K562 (cell line): ENCODE results near the gene SLC9A1. TPM values are rescaled to one million over a fixed set of nuclear protein-coding genes. Genes with fewer than 3 reads are reported as not detected.

Source experiments
- CBX2 ChIP-seq: fragments of 200-600 bp; sonication (generic); IDR thresholded peaks from one replicate; pipeline ENCODE4 v1.6.1; 2012; ENCODE audit warnings: mild to moderate bottlenecking, low read length, inconsistent platforms; ENCODE audit not compliant: insufficient read depth, poor library complexity, severe bottlenecking
- COPS2 ChIP-seq: fragments of 450-650 bp; conservative IDR thresholded peaks from 2 replicates; pipeline ENCODE4 v1.6.1; 2016; ENCODE audit warnings: mild to moderate bottlenecking, moderate library complexity
- FOXK1 ChIP-seq: sonication (generic); formaldehyde crosslinking; IDR thresholded peaks from 2 replicates; pipeline ENCODE4 v1.8.0; 2022; ENCODE audit warnings: missing genetic modification reagents, mild to moderate bottlenecking, borderline replicate concordance
- HDAC3 ChIP-seq: fragments of 450-650 bp; IDR thresholded peaks from 2 replicates; pipeline ENCODE4 v1.6.1; 2018; ENCODE audit warnings: borderline replicate concordance, mild to moderate bottlenecking, moderate library complexity; ENCODE audit not compliant: partially characterized antibody
- ID3 ChIP-seq, 2 experiments: fragments of 250-450 bp in 1 of 2; fragments of 450-650 bp in 1 of 2; sonication (Bioruptor Pico) in 1 of 2; IDR thresholded peaks; 2 replicates each; pipeline versions ENCODE4 v1.6.1 to v1.8.0; 2016 to 2021; ENCODE audit warnings: mild to moderate bottlenecking in 2 of 2, moderate library complexity in 2 of 2, missing compliant biosample characterization in 1 of 2, missing genetic modification characterization in 1 of 2
- KAT2B ChIP-seq: IDR thresholded peaks from one replicate; pipeline ENCODE4 v1.6.1; 2012; ENCODE audit warnings: low read depth, mild to moderate bottlenecking, control low read depth, inconsistent platforms, low read length, moderate library complexity
- MXD1 ChIP-seq: fragments of 250-450 bp; sonication (Bioruptor Pico); IDR thresholded peaks from 2 replicates; pipeline ENCODE4 v1.8.0; 2021; ENCODE audit warnings: borderline replicate concordance, mild to moderate bottlenecking, moderate library complexity; ENCODE audit not compliant: poor library complexity, severe bottlenecking
- MYNN ChIP-seq, 2 experiments: sonication (generic); formaldehyde crosslinking in 1 of 2; IDR thresholded peaks; 2 replicates each; pipeline versions ENCODE4 v1.5.0 to v1.6.1; 2016 to 2020; ENCODE audit warnings: antibody characterized with exemption in 1 of 2, missing genetic modification reagents in 1 of 2
- NFRKB ChIP-seq: fragments of 450-650 bp; IDR thresholded peaks from 2 replicates; pipeline ENCODE4 v1.6.1; 2016; ENCODE audit warnings: low read depth
- NR2F6 ChIP-seq: fragments of 450-650 bp; formaldehyde crosslinking; IDR thresholded peaks from 2 replicates; pipeline ENCODE4 v1.4.0; 2020; ENCODE audit warnings: mild to moderate bottlenecking
- NR3C1 ChIP-seq: sonication (generic); formaldehyde crosslinking; IDR thresholded peaks from 2 replicates; pipeline ENCODE4 v1.8.1; 2022; ENCODE audit warnings: missing genetic modification reagents
- RBM17 ChIP-seq: fragments of 200-400 bp; formaldehyde crosslinking; IDR thresholded peaks from 2 replicates; pipeline ENCODE4 v1.6.1; 2017; ENCODE audit warnings: low read depth, mild to moderate bottlenecking, low read length, borderline replicate concordance
- SMARCE1 ChIP-seq: fragments of 450-650 bp; IDR thresholded peaks from 2 replicates; pipeline ENCODE4 v1.7.1; 2016; ENCODE audit warnings: mild to moderate bottlenecking
- THRB ChIP-seq: fragments of 450-650 bp; formaldehyde crosslinking; conservative IDR thresholded peaks from 2 replicates; pipeline ENCODE4 v1.4.0; 2022; ENCODE audit warnings: mild to moderate bottlenecking, missing genetic modification characterization
- XRCC3 ChIP-seq: fragments of 450-650 bp; IDR thresholded peaks from 2 replicates; pipeline ENCODE4 v1.6.1; 2017; ENCODE audit warnings: mild to moderate bottlenecking, moderate library complexity
- ZBTB7A ChIP-seq: IDR thresholded peaks from 2 replicates; pipeline ENCODE4 v1.6.1; 2011; ENCODE audit warnings: low read depth, mild to moderate bottlenecking, low read length, moderate library complexity, borderline replicate concordance; ENCODE audit not compliant: control insufficient read depth
- ZFP91 ChIP-seq: sonication (generic); formaldehyde crosslinking; IDR thresholded peaks from 2 replicates; pipeline ENCODE4 v1.8.0; 2022; ENCODE audit warnings: mild to moderate bottlenecking, missing genetic modification reagents
- ZNF140 ChIP-seq: fragments of 250-450 bp; sonication (Bioruptor Pico); IDR thresholded peaks from 2 replicates; pipeline ENCODE4 v1.8.0; 2021; ENCODE audit warnings: moderate library complexity, mild to moderate bottlenecking, inconsistent platforms
- ZNF347 ChIP-seq: fragments of 450-650 bp; formaldehyde crosslinking; IDR thresholded peaks from 2 replicates; pipeline ENCODE4 v1.4.0; 2020; ENCODE audit warnings: low read depth, mild to moderate bottlenecking, moderate library complexity
- ZNF445 ChIP-seq: fragments of 250-450 bp; sonication (Bioruptor Pico); IDR thresholded peaks from 2 replicates; pipeline ENCODE4 v1.4.0; 2020; ENCODE audit warnings: low read depth, mild to moderate bottlenecking, moderate library complexity
- ZNF511 ChIP-seq: sonication (generic); formaldehyde crosslinking; IDR thresholded peaks from 2 replicates; pipeline ENCODE4 v1.8.0; 2022; ENCODE audit warnings: mild to moderate bottlenecking, missing genetic modification reagents
- ZNF75A ChIP-seq: fragments of 450-650 bp; formaldehyde crosslinking; IDR thresholded peaks from 2 replicates; pipeline ENCODE4 v1.4.0; 2020; ENCODE audit warnings: mild to moderate bottlenecking
- polyA plus RNA-seq, 8 experiments: library from polyadenylated mRNA; depleted of rRNA in 4 of 8; stranded (reverse) in 5 of 8; unstranded in 3 of 8; fragments of >200 nt; fragmentation: Nextera tagmentation in 2 of 8; fragmentation: Illumina TruSeq in 1 of 8; extraction: Ambion mirVana in 2 of 8; extraction: Trizol in 1 of 8; gene quantifications; 2 replicates each; pipeline versions ENCODE4 v1.2.1 to v1.2.3, GENCODE V29; 2011 to 2014; ENCODE audit warnings: inconsistent platforms in 1 of 8, missing spikeins in 1 of 8
- total RNA-seq, 7 experiments: library from RNA; depleted of rRNA in 6 of 7; stranded (reverse); fragments of >200 nt in 6 of 7; fragmentation: Illumina TruSeq in 2 of 7; extraction: Trizol in 2 of 7; gene quantifications; 2 replicates each; pipeline versions ENCODE4 v1.2.1 to v1.2.3, GENCODE V29; 2011 to 2021; ENCODE audit warnings: low replicate concordance in 1 of 7

The SLC9A1 gene
- total and polyA plus RNA-seq, 9 of the 15 experiments (the other 6 are each of a cell fraction or from before 2014, with no cell fraction given), result 0.59 to 14.4 (median 2.0) TPM

- TF ChIP-seq ZNF511 (CRISPR knock-in tag), result no peak
- no peak for TF ChIP-seq ZBTB7A
- no peak for TF ChIP-seq THRB
- no peak for TF ChIP-seq ZNF445 (CRISPR knock-in tag)
- no peak for TF ChIP-seq XRCC3
- 0 out of 2 replicates have a peak, but pooled peaks have one; percentile 52 for TF ChIP-seq NFRKB
- TF ChIP-seq ZNF75A (CRISPR knock-in tag), result no peak
- no peak for TF ChIP-seq NR2F6 (CRISPR knock-in tag)
- TF ChIP-seq NR3C1 (CRISPR knock-in tag), result no peak
- TF ChIP-seq SMARCE1, result peak; percentile 100
- no peak for TF ChIP-seq ZNF347 (CRISPR knock-in tag)
- no peak for TF ChIP-seq CBX2
- no peak for TF ChIP-seq ZFP91 (CRISPR knock-in tag)
- no peak for TF ChIP-seq COPS2
- TF ChIP-seq RBM17, result no peak
- no peak for TF ChIP-seq MXD1 (CRISPR knock-in tag)
- peak; percentile 95 for TF ChIP-seq MYNN (IDR thresholded peaks at IDR 0.05)
- no peak for TF ChIP-seq MYNN (CRISPR knock-in tag; IDR thresholded peaks at IDR 0.05)
- no peak for TF ChIP-seq KAT2B
- TF ChIP-seq FOXK1 (CRISPR knock-in tag), result no peak
- no peak for TF ChIP-seq ZNF140 (CRISPR knock-in tag)
- no peak for TF ChIP-seq ID3 (CRISPR knock-in tag; IDR thresholded peaks at IDR 0.05)
- TF ChIP-seq ID3 (tag; IDR thresholded peaks at IDR 0.05), result no peak; the same call in 1 of the 2 replicates
- no peak for TF ChIP-seq HDAC3
These were observed 80.6 kb downstream of the SLC9A1 start (continued) for GRCh38 chr1:27074175-27074780.
